ENCODE results near the gene TMEM59.

The TMEM59 gene

GRCh38 chr1:54046671-54047383 is 6.2 kb downstream of the TMEM59 start:
- H3K27ac ChIP-seq (ENCODE audit: poor library complexity, severe bottlenecking) = no peak overlapping the region
- peaks cover 32% of the 10 kb centered on the region for H3K36me3 ChIP-seq (ENCODE audit: low read depth)
- H3K4me1 ChIP-seq (ENCODE audit: insufficient read depth, poor library complexity, severe bottlenecking) = peaks cover 6% of the 10 kb centered on the region
- H3K9me3 ChIP-seq (ENCODE audit: severe bottlenecking) = no peaks in the 10 kb centered on the region
- no peak for ATAC-seq (ENCODE audit: low read depth)
- TF ChIP-seq CTCF (IDR thresholded peaks at IDR 0.05; ENCODE audit: poor library complexity, severe bottlenecking) = no peak
- no peaks in the 10 kb centered on the region for H3K27me3 ChIP-seq (ENCODE audit: insufficient read depth, poor library complexity, severe bottlenecking)
- no peak overlapping the region for H3K4me3 ChIP-seq (ENCODE audit: severe bottlenecking)
- no peak for DNase-seq (ENCODE audit: low spot score)

- no peak for DNase-seq (ENCODE audit: low spot score)
- Histone ChIP-seq H3K27me3 (ENCODE audit: insufficient read depth, poor library complexity, severe bottlenecking) (no peaks in the 10 kb centered on the region), H3K4me3 (ENCODE audit: severe bottlenecking) (no peak overlapping the region), H3K9me3 (ENCODE audit: severe bottlenecking) (no peaks in the 10 kb centered on the region), H3K27ac (ENCODE audit: poor library complexity, severe bottlenecking) (no peak overlapping the region), H3K36me3 (ENCODE audit: low read depth) (peaks cover 46% of the 10 kb centered on the region), H3K4me1 (ENCODE audit: insufficient read depth, poor library complexity, severe bottlenecking) (no peaks in the 10 kb centered on the region)
- ATAC-seq (ENCODE audit: low read depth) = no peak
- no peak for TF ChIP-seq CTCF (IDR thresholded peaks at IDR 0.05; ENCODE audit: poor library complexity, severe bottlenecking)
Observed at GRCh38 chr1:54045496-54045895, 7.5 kb downstream of the TMEM59 start.

- peaks cover 81% of the 10 kb centered on the region for H3K36me3 ChIP-seq (ENCODE audit: low read depth)
- no peaks in the 10 kb centered on the region for H3K27me3 ChIP-seq (ENCODE audit: insufficient read depth, poor library complexity, severe bottlenecking)
- no peaks in the 10 kb centered on the region for H3K9me3 ChIP-seq (ENCODE audit: severe bottlenecking)
- no peak overlapping the region for H3K27ac ChIP-seq (ENCODE audit: poor library complexity, severe bottlenecking)
- DNase-seq (ENCODE audit: low spot score) = no peak
- no peaks in the 10 kb centered on the region for H3K4me1 ChIP-seq (ENCODE audit: insufficient read depth, poor library complexity, severe bottlenecking)
- no peak overlapping the region for H3K4me3 ChIP-seq (ENCODE audit: severe bottlenecking)
- ATAC-seq (ENCODE audit: low read depth) = no peak
- TF ChIP-seq CTCF (IDR thresholded peaks at IDR 0.05; ENCODE audit: poor library complexity, severe bottlenecking) = no peak
Observed at GRCh38 chr1:54041806-54042205, 11.2 kb downstream of the TMEM59 start.

GRCh38 chr1:54037476-54037875 is 15.5 kb downstream of the TMEM59 start:
- DNase-seq (ENCODE audit: low spot score) (no peak), ATAC-seq (ENCODE audit: low read depth) (no peak)
- TF ChIP-seq CTCF (IDR thresholded peaks at IDR 0.05; ENCODE audit: poor library complexity, severe bottlenecking) = no peak
- peaks cover 85% of the 10 kb centered on the region for H3K36me3 ChIP-seq (ENCODE audit: low read depth)
- no peak overlapping the region for H3K27ac ChIP-seq (ENCODE audit: poor library complexity, severe bottlenecking)
- no peak overlapping the region for H3K4me3 ChIP-seq (ENCODE audit: severe bottlenecking)
- no peaks in the 10 kb centered on the region for H3K9me3 ChIP-seq (ENCODE audit: severe bottlenecking)
- H3K4me1 ChIP-seq (ENCODE audit: insufficient read depth, poor library complexity, severe bottlenecking) = no peaks in the 10 kb centered on the region
- no peaks in the 10 kb centered on the region for H3K27me3 ChIP-seq (ENCODE audit: insufficient read depth, poor library complexity, severe bottlenecking)
